Osteoblast (primary cell): ENCODE data around the gene CDH1. TPM values are rescaled to one million over a fixed set of nuclear protein-coding genes. Genes with fewer than 3 reads are reported as not detected.

Experiments used
- DNase-seq: peaks from one replicate; pipeline ENCODE4 v3.0.0; 2011; ENCODE audit warnings: low spot score, mixed read lengths; ENCODE audit not compliant: insufficient read length; ENCODE audit errors: missing footprints
- H2AFZ ChIP-seq: 2 replicates; pipeline ENCODE4 v1.6.0; 2011; ENCODE audit warnings: mild to moderate bottlenecking, low read length
- H3K27ac ChIP-seq: 2 replicates; pipeline ENCODE4 v1.5.1; 2011; ENCODE audit warnings: mild to moderate bottlenecking, low read depth, low read length, moderate library complexity
- H3K27me3 ChIP-seq: 2 replicates; pipeline ENCODE4 v1.6.0; 2012; ENCODE audit warnings: mild to moderate bottlenecking, control low read depth, inconsistent platforms, low read length, moderate library complexity; ENCODE audit not compliant: insufficient read depth
- H3K36me3 ChIP-seq: 2 replicates; pipeline ENCODE4 v1.5.1; 2011; ENCODE audit warnings: mild to moderate bottlenecking, low read length, control low read depth, moderate library complexity; ENCODE audit not compliant: insufficient read depth
- H3K4me1 ChIP-seq: 2 replicates; pipeline ENCODE4 v1.5.1; 2011; ENCODE audit warnings: mild to moderate bottlenecking, low read length, control low read depth, moderate library complexity; ENCODE audit not compliant: insufficient read depth
- H3K4me2 ChIP-seq: 2 replicates; pipeline ENCODE4 v1.6.0; 2011; ENCODE audit warnings: mild to moderate bottlenecking, low read length; ENCODE audit not compliant: insufficient read depth
- H3K4me3 ChIP-seq: fragments of 200-600 bp; sonication (generic); 3 replicates; pipeline ENCODE4 v1.5.1; 2012; ENCODE audit warnings: mild to moderate bottlenecking, low read length, inconsistent platforms; ENCODE audit not compliant: insufficient read depth
- H3K79me2 ChIP-seq: 2 replicates; pipeline ENCODE4 v1.6.0; 2012; ENCODE audit warnings: mild to moderate bottlenecking, low read length, control low read depth, inconsistent platforms; ENCODE audit not compliant: insufficient read depth
- H3K9me3 ChIP-seq: 2 replicates; pipeline ENCODE4 v1.5.1; 2011; ENCODE audit warnings: low read depth, low read length, control low read depth
- H4K20me1 ChIP-seq: 2 replicates; pipeline ENCODE4 v1.6.0; 2012; ENCODE audit warnings: mild to moderate bottlenecking, low read length, control low read depth; ENCODE audit not compliant: insufficient read depth
- CTCF ChIP-seq: IDR thresholded peaks from 2 replicates; pipeline ENCODE4 v1.5.1; 2011; ENCODE audit warnings: mild to moderate bottlenecking, low read depth, low read length, moderate library complexity; ENCODE audit errors: extremely low read depth
- total RNA-seq: library from RNA; depleted of rRNA; stranded (reverse); fragments of >200 nt; gene quantifications from 2 replicates; pipeline ENCODE4 v1.2.3, GENCODE V29; 2012

CDH1 gene
- total RNA-seq, 1 donor: 1.1 TPM

- Histone ChIP-seq H3K27ac (no peak overlapping the region), H3K79me2 (no peaks in the 10 kb centered on the region), H3K36me3 (peaks cover 23% of the 10 kb centered on the region), H3K4me1 (no peaks in the 10 kb centered on the region), H3K27me3 (no peaks in the 10 kb centered on the region), H4K20me1 (no peaks in the 10 kb centered on the region), H2AFZ (no peak overlapping the region), H3K4me2 (no peak overlapping the region), H3K9me3 (no peaks in the 10 kb centered on the region), H3K4me3 (no peak overlapping the region)
- no peak for TF ChIP-seq CTCF
- DNase-seq: no peak
Observed at GRCh38 chr16:68873635-68874471, 136.8 kb downstream of the CDH1 start.

GRCh38 chr16:68875871-68876270 is 138.8 kb downstream of the CDH1 start:
- H2AFZ ChIP-seq: no peak overlapping the region
- no peak for DNase-seq
- no peaks in the 10 kb centered on the region for H4K20me1 ChIP-seq
- no peaks in the 10 kb centered on the region for H3K27me3 ChIP-seq
- no peak overlapping the region for H3K27ac ChIP-seq
- H3K36me3 ChIP-seq: peaks cover 33% of the 10 kb centered on the region
- H3K79me2 ChIP-seq: no peaks in the 10 kb centered on the region
- H3K4me3 ChIP-seq: no peak overlapping the region
- H3K4me2 ChIP-seq: no peak overlapping the region
- no peaks in the 10 kb centered on the region for H3K9me3 ChIP-seq
- TF ChIP-seq CTCF: no peak
- no peaks in the 10 kb centered on the region for H3K4me1 ChIP-seq

- no peak for DNase-seq
- Histone ChIP-seq H3K27ac (no peak overlapping the region), H2AFZ (no peak overlapping the region), H3K36me3 (peaks cover 18% of the 10 kb centered on the region), H3K4me2 (no peak overlapping the region), H4K20me1 (no peaks in the 10 kb centered on the region), H3K79me2 (no peaks in the 10 kb centered on the region), H3K9me3 (no peaks in the 10 kb centered on the region), H3K27me3 (no peaks in the 10 kb centered on the region), H3K4me1 (no peaks in the 10 kb centered on the region), H3K4me3 (no peak overlapping the region)
- no peak for TF ChIP-seq CTCF
Observed at GRCh38 chr16:68883685-68884084, 146.6 kb downstream of the CDH1 start.

GRCh38 chr16:68884401-68884800 is 147.3 kb downstream of the CDH1 start:
- DNase-seq: no peak

More at GRCh38 chr16:68884401-68884800, 147.3 kb downstream of the CDH1 start:
- Histone ChIP-seq H3K4me2 (no peak overlapping the region), H3K4me1 (no peaks in the 10 kb centered on the region), H3K27me3 (no peaks in the 10 kb centered on the region), H3K9me3 (no peaks in the 10 kb centered on the region), H3K79me2 (no peaks in the 10 kb centered on the region), H3K27ac (no peak overlapping the region), H3K36me3 (peaks cover 15% of the 10 kb centered on the region), H2AFZ (no peak overlapping the region), H4K20me1 (no peaks in the 10 kb centered on the region), H3K4me3 (no peak overlapping the region)
- TF ChIP-seq CTCF: no peak
